ENCODE results near the gene DOK5. TPM values are rescaled to one million over a fixed set of nuclear protein-coding genes. Genes with fewer than 3 reads are reported as not detected.

Gene DOK5
- total and polyA plus RNA-seq, 12 donors: 0.51 to 21.1 (median 9.1) TPM

DNA sequence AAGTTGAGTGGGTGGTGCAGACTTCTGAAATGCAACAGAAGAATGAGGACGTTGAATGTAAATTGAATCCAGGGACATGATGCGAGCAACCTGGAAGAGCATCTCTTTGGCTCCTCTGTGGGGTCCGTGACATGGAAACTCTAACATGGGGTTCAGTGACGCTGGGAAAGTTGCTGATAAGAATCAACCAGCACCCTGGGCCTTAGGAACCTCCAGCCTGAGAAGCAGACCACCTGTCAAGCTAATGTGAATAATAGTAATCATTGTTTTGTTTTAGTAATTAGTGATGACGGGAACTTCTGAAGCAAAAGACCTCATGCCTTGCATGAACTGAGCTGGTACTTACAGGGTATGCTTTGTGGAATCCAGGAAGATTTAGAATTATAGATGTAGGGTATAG is 25.2 kb upstream of the DOK5 start:
- ATAC-seq (no peak), DNase-seq (no peak)
- Histone ChIP-seq H3K36me3 (no peaks in the 10 kb centered on the region), H3K27ac (no peak overlapping the region), H3K27me3 (peaks cover 0 to 5% (median 0%) of the 10 kb centered on the region in 7 donors), H3K4me1 (no peaks in the 10 kb centered on the region), H3K9me3 (no peaks in the 10 kb centered on the region), H3K4me3 (no peak overlapping the region)
- 68 to 70% methylated on average over 5 of the region's 5 CpGs for WGBS, 2 donors
- TF ChIP-seq, protein P1, sequence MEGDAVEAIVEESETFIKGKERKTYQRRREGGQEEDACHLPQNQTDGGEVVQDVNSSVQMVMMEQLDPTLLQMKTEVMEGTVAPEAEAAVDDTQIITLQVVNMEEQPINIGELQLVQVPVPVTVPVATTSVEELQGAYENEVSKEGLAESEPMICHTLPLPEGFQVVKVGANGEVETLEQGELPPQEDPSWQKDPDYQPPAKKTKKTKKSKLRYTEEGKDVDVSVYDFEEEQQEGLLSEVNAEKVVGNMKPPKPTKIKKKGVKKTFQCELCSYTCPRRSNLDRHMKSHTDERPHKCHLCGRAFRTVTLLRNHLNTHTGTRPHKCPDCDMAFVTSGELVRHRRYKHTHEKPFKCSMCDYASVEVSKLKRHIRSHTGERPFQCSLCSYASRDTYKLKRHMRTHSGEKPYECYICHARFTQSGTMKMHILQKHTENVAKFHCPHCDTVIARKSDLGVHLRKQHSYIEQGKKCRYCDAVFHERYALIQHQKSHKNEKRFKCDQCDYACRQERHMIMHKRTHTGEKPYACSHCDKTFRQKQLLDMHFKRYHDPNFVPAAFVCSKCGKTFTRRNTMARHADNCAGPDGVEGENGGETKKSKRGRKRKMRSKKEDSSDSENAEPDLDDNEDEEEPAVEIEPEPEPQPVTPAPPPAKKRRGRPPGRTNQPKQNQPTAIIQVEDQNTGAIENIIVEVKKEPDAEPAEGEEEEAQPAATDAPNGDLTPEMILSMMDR (IDR thresholded peaks at IDR 0.05): no peak
- intact Hi-C loops (cut with DNase I): loop anchor here in 1 of 10 donors (10.0 kb wide), 1 partner anchor 195 kb away; no protein-coding TSS in a partner anchor

DNA sequence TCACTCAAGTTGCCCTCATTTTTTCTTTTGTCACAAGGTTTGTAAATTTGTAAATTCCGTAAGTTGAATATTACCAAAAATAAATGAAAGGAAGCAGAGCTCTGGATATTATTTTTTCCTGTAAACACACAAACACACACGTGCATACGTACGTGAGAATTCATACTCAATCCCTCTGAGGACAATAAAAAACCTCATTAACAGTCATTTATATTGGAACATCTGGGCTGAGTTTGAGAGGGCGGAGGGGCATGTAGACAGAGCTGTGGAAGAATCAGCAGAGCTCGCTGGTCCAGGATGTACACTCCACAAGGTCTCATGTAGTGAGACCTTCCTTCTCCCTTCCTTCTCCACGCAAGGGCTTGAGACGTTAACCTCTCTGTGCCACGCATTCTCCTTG is 24.2 kb upstream of the DOK5 start:
- H3K27me3 ChIP-seq: peaks cover 0 to 4% (median 0%) of the 10 kb centered on the region in 7 donors
- TF ChIP-seq, protein P1 (IDR thresholded peaks at IDR 0.05): no peak
- no peak for DNase-seq
- no peaks in the 10 kb centered on the region for H3K4me1 ChIP-seq
- intact Hi-C loops (cut with DNase I): loop anchor here in 1 of 10 donors (10.0 kb wide), 1 partner anchor 194 kb away; no protein-coding TSS in a partner anchor
- no peak for ATAC-seq
- H3K27ac ChIP-seq: no peak overlapping the region
- no peaks in the 10 kb centered on the region for H3K36me3 ChIP-seq
- no peak overlapping the region for H3K4me3 ChIP-seq
- WGBS, 2 donors: 87 to 88% methylated on average over 9 of the region's 9 CpGs
- no peaks in the 10 kb centered on the region for H3K9me3 ChIP-seq

DNA sequence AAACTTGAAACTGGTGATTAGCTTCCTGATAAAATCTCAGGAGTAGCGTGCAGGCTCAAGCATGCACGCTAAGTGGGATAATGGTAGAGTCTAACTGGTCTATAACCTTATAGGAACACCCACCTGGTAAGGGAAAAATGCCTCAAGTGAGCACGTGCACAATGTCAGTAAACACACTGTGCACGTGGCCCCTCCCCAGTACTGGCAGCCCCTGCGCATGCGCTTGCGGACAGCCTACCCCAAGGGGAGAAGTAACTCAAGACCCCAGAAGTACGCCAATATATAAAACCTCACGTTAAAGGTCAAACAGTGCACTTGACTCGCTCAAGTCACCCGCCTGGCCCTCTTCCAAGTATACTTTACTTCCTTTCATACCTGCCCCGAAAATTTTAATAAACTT is 23.1 kb upstream of the DOK5 start:
- Histone ChIP-seq H3K27me3 (no peaks in the 10 kb centered on the region), H3K27ac (no peak overlapping the region), H3K4me3 (no peak overlapping the region), H3K9me3 (no peaks in the 10 kb centered on the region), H3K36me3 (no peaks in the 10 kb centered on the region), H3K4me1 (no peaks in the 10 kb centered on the region)
- DNase-seq: no peak
- no peak for ATAC-seq
- WGBS, 2 donors: 89 to 92% methylated on average over 12 of the region's 12 CpGs
- intact Hi-C loops (cut with DNase I): loop anchor here in 1 of 10 donors (10.0 kb wide), 1 partner anchor 193 kb away; no protein-coding TSS in a partner anchor
- TF ChIP-seq, protein P1 (IDR thresholded peaks at IDR 0.05): no peak

DNA sequence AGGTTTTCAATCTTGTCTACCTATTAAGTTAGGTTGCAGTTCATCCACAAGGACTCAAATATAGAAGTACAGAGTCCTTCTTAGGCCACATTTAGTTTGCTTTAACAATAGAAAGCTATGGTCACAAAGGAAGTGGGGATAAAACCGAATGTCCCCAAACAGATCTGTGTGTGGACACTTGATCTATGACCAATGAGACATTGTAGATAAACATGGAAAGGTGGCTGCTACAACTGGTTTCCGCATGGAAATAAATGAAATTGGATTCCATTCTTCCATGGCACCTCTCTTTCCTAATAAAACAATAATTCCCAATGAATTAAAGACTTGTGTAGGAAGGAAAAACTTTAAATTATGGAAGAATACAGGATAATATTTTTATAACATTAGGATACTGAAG is 20.4 kb upstream of the DOK5 start:
- TF ChIP-seq, protein P1 (IDR thresholded peaks at IDR 0.05): no peak
- 81 to 87% methylated on average over 2 of the region's 2 CpGs for WGBS, 2 donors
- no peak for ATAC-seq
- Histone ChIP-seq H3K4me3 (no peak overlapping the region), H3K36me3 (no peaks in the 10 kb centered on the region), H3K9me3 (no peaks in the 10 kb centered on the region), H3K27me3 (no peaks in the 10 kb centered on the region), H3K4me1 (no peaks in the 10 kb centered on the region), H3K27ac (no peak overlapping the region)
- intact Hi-C loops (cut with DNase I): loop anchor here in 1 of 10 donors (10.0 kb wide), 1 partner anchor 190 kb away; no protein-coding TSS in a partner anchor
- no peak for DNase-seq
